ENCODE measurements around the gene BMPR1B. TPM values are rescaled to one million over a fixed set of nuclear protein-coding genes. Genes with fewer than 3 reads are reported as not detected.

Gene BMPR1B
- total and polyA plus RNA-seq, 2 donors: 0.13 to 1.7 TPM

- WGBS: 82% methylated on average over 1 of the region's 1 CpG
- Histone ChIP-seq H3K36me3 (ENCODE audit: insufficient read depth) (no peaks in the 10 kb centered on the region), H3K27ac (ENCODE audit: low read depth) (no peak overlapping the region), H3K4me1 (ENCODE audit: insufficient read depth) (no peaks in the 10 kb centered on the region), H3K4me3 (ENCODE audit: low read depth, low read length) (no peak overlapping the region)
- DNase-seq (ENCODE audit: extremely low spot score): no peak
These were observed 16.5 kb upstream of the BMPR1B start for GRCh38 chr4:94741304-94741703.

DNA sequence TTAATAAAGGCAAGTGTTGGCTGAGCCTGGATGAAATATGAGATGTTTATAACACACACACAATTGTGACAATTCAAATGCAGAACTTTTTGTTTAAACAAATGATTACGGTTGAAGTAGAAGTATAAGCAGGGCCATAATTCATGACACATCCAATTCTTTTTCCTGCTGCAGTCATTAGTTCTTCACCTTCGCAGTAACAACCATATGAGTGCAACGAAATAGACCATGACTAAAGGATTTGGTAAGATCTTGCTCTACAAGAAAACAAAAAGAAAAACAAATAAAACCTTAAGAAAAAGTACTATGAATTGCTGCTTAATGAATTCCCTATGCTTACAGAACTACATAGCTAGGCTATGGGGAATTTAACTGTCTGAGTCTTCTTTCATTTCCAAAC lies 13.9 kb upstream of the BMPR1B start:
- 53% methylated on average over 3 of the region's 3 CpGs for WGBS
- no peak for DNase-seq (ENCODE audit: extremely low spot score)
- Histone ChIP-seq H3K27ac (ENCODE audit: low read depth) (no peak overlapping the region), H3K4me1 (ENCODE audit: insufficient read depth) (no peaks in the 10 kb centered on the region), H3K36me3 (ENCODE audit: insufficient read depth) (no peaks in the 10 kb centered on the region), H3K4me3 (ENCODE audit: low read depth, low read length) (no peak overlapping the region)

GRCh38 chr4:94744850-94745249 lies 12.9 kb upstream of the BMPR1B start:
- 100% methylated on average over 1 of the region's 1 CpG for WGBS
- Histone ChIP-seq H3K4me1 (ENCODE audit: insufficient read depth) (no peaks in the 10 kb centered on the region), H3K27ac (ENCODE audit: low read depth) (no peak overlapping the region), H3K4me3 (ENCODE audit: low read depth, low read length) (no peak overlapping the region), H3K36me3 (ENCODE audit: insufficient read depth) (no peaks in the 10 kb centered on the region)
- no peak for DNase-seq (ENCODE audit: extremely low spot score)

- DNase-seq (ENCODE audit: extremely low spot score): no peak
- Histone ChIP-seq H3K4me3 (ENCODE audit: low read depth, low read length) (no peak overlapping the region), H3K36me3 (ENCODE audit: insufficient read depth) (no peaks in the 10 kb centered on the region), H3K27ac (ENCODE audit: low read depth) (no peak overlapping the region), H3K4me1 (ENCODE audit: insufficient read depth) (no peaks in the 10 kb centered on the region)
- 81% methylated on average over 3 of the region's 3 CpGs for WGBS
These were observed 11.0 kb upstream of the BMPR1B start for GRCh38 chr4:94746746-94747145.

DNA sequence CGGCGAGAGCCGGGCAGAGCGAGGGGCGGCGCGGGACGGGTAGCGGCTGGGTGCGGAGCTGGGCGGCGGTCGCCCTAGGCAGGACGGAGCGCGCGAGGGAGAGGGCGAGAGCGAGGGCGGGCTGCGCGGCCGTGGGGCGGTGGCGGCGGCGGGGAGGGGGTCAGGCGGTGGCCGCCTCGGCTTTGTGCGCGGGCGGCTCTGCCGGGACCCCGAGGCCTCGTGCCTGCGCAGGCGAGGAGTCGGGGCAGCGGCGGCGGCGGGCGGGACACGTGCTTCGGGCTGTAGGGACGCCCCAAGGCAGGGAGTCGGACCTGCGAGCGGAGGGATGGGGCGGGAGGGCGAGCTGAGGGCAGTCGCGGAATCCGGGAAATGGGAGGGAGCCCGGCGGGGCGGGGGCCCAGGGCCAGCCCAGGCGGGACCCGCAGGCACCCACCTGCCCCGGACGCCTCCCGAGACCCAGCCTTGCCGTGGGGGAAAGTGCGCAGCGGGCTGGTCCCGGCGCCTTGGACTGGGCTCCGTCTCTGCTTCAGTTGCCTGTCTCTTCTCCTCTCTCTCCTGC lies 465 bp downstream of the BMPR1B start:
- WGBS: under 1% methylated on average over 68 of the region's 69 CpGs
- no peak overlapping the region for H3K27ac ChIP-seq (ENCODE audit: low read depth)
- H3K4me1 ChIP-seq (ENCODE audit: insufficient read depth): peaks cover 2% of the 10 kb centered on the region

DNA sequence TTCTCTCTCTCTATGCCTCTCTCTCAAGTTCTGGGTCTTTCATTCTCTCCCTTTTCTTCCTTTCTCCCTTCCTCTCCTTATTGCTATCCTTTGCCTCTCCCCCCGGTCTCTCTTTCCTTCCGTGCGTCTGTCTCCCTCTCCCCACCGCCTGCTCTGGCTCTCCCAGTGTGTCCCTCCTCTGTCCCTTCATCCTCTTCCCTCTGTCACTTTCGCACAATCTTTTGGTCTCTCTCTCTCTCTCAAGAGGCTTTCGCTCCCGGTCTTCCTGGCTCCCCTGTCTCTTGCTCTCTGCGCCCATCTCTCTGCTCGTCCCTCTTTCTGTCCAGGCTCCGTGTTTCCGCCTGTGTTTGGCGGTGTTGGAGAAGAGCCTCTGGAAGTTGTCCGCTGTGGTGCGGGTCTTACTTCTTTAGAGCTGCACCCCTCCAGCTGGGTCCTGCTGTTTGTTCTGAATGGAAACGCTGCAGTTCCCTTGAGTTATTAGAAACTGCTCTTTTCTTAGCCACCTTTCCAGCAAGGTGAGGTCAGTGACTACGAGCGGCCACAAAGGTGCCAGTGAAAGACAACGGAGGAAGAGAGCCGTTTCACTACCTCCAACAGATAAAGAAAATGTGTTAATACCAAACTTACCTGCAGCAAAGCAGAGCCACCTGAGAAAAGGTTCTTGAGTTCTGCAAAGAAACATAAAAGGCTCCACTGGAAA lies 1.1 kb downstream of the BMPR1B start:
- 35% methylated on average over 19 of the region's 19 CpGs for WGBS
- H3K4me3 ChIP-seq (ENCODE audit: low read depth, low read length): peak overlapping the region; percentile 56
- no peak overlapping the region for H3K27ac ChIP-seq (ENCODE audit: low read depth)
- no peak for DNase-seq (ENCODE audit: extremely low spot score)
- H3K36me3 ChIP-seq (ENCODE audit: insufficient read depth): no peaks in the 10 kb centered on the region
- peaks cover 2% of the 10 kb centered on the region for H3K4me1 ChIP-seq (ENCODE audit: insufficient read depth)

More for the DNA sequence above, 465 bp downstream of the BMPR1B start:
- DNase-seq (ENCODE audit: extremely low spot score): no peak
- Histone ChIP-seq H3K4me3 (ENCODE audit: low read depth, low read length) (peak overlapping the region; percentile 56), H3K36me3 (ENCODE audit: insufficient read depth) (no peaks in the 10 kb centered on the region)

- DNase-seq (ENCODE audit: extremely low spot score): no peak
These were observed 2.0 kb downstream of the BMPR1B start for GRCh38 chr4:94759767-94760211.

GRCh38 chr4:94762326-94762725 lies 4.6 kb downstream of the BMPR1B start:
- Histone ChIP-seq H3K27ac (ENCODE audit: low read depth) (no peak overlapping the region), H3K4me1 (ENCODE audit: insufficient read depth) (peaks cover 2% of the 10 kb centered on the region), H3K36me3 (ENCODE audit: insufficient read depth) (no peaks in the 10 kb centered on the region), H3K4me3 (ENCODE audit: low read depth, low read length) (no peak overlapping the region)
- no peak for DNase-seq (ENCODE audit: extremely low spot score)
- WGBS: 90% methylated on average over 4 of the region's 4 CpGs

More at GRCh38 chr4:94759767-94760211, 2.0 kb downstream of the BMPR1B start:
- Histone ChIP-seq H3K4me1 (ENCODE audit: insufficient read depth) (peaks cover 2% of the 10 kb centered on the region), H3K36me3 (ENCODE audit: insufficient read depth) (no peaks in the 10 kb centered on the region), H3K4me3 (ENCODE audit: low read depth, low read length) (no peak overlapping the region), H3K27ac (ENCODE audit: low read depth) (no peak overlapping the region)
- WGBS: 82% methylated on average over 1 of the region's 1 CpG

DNA sequence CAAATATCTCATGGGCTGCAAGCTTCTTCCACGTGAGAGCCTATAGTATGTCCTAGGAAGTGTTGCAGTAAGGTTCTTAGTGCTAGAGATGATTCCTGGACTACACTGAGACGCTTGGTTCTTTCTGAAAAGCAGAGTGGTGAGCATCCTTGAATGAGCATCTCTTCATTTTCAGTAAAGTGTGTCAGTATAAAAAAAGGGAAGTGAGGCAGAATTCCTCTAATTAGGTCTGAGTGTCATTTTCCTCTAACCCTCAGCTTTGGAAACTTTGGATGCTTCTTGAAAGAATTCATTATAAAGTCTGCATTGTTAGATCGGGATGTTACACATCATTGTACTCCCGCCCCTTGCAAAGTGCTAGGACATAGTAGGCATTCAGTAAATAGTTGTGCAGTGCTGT lies 5.2 kb downstream of the BMPR1B start:
- 57% methylated on average over 4 of the region's 4 CpGs for whole genome bisulfite sequencing
- Histone ChIP-seq H3K27ac (ENCODE audit: low read depth) (no peak overlapping the region), H3K4me3 (ENCODE audit: low read depth, low read length) (no peak overlapping the region), H3K4me1 (ENCODE audit: insufficient read depth) (peaks cover 2% of the 10 kb centered on the region), H3K36me3 (ENCODE audit: insufficient read depth) (no peaks in the 10 kb centered on the region)
- DNase-seq (ENCODE audit: extremely low spot score): no peak

DNA sequence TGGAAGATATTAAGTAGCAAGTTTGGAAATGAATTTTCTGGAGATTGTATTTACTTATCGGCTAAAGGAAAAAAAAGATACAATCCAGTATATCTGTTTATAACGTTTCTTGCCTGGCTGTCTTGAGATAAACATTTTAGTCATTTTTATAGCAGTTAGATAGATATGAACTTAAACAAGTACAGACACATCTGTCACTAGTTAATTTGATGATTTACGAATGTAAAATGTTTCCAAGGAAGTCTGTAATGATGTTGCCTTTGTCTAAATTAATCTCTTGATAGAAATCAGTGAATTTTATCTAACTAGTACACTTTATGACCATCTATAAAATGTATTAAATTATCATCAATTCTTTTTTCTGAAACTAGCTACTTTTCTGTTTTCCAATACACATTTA lies 5.7 kb downstream of the BMPR1B start:
- no peaks in the 10 kb centered on the region for H3K36me3 ChIP-seq (ENCODE audit: insufficient read depth)
- 25% methylated on average over 3 of the region's 3 CpGs for WGBS
- H3K27ac ChIP-seq (ENCODE audit: low read depth): no peak overlapping the region
- no peaks in the 10 kb centered on the region for H3K4me1 ChIP-seq (ENCODE audit: insufficient read depth)
- DNase-seq (ENCODE audit: extremely low spot score): no peak
- no peak overlapping the region for H3K4me3 ChIP-seq (ENCODE audit: low read depth, low read length)

GRCh38 chr4:94764069-94764468 lies 6.3 kb downstream of the BMPR1B start:
- Histone ChIP-seq H3K36me3 (ENCODE audit: insufficient read depth) (no peaks in the 10 kb centered on the region), H3K4me1 (ENCODE audit: insufficient read depth) (no peaks in the 10 kb centered on the region), H3K4me3 (ENCODE audit: low read depth, low read length) (no peak overlapping the region), H3K27ac (ENCODE audit: low read depth) (no peak overlapping the region)
- WGBS: 70% methylated on average over 2 of the region's 2 CpGs
- no peak for DNase-seq (ENCODE audit: extremely low spot score)

DNA sequence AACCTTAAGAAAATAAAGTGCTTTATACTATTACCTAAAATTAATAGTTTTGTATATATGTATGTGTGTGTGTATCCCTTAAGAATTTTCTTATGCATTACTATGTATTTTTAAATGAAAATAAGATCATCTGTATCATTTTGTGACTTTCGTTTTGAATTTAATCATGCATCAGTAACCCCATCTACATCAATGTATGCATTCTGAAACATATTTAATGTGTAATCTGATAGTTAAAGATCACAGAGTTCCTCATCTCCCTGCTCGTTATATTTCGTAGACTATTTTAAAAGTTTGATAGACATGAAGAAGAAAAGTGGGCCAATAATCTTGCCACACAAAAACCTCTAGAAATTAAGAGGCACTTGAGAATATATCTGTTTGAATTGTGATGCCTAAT lies 7.4 kb downstream of the BMPR1B start:
- no peaks in the 10 kb centered on the region for H3K36me3 ChIP-seq (ENCODE audit: insufficient read depth)
- WGBS: 73% methylated on average over 3 of the region's 3 CpGs
- H3K4me1 ChIP-seq (ENCODE audit: insufficient read depth): no peaks in the 10 kb centered on the region
- no peak overlapping the region for H3K4me3 ChIP-seq (ENCODE audit: low read depth, low read length)
- no peak for DNase-seq (ENCODE audit: extremely low spot score)
- no peak overlapping the region for H3K27ac ChIP-seq (ENCODE audit: low read depth)

DNA sequence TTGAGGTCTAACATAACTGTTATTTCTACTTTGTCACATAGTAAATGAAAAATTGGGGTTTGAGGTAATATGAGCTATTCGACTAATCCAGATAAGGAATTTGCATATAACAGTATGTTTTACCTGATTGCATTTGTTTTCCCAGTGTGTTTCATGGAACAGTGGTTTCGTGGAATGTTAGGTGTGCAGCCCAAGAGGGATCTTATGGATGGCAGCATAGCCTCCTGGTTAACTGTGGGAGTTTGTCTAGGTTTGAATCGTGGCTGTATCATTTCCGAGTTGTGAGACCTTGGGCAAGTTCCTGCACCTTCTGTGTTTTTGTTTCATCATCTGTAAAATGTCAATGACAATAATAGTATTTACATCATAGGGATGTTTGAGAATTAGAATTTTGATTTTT lies 7.9 kb downstream of the BMPR1B start:
- no peaks in the 10 kb centered on the region for H3K36me3 ChIP-seq (ENCODE audit: insufficient read depth)
- no peak overlapping the region for H3K27ac ChIP-seq (ENCODE audit: low read depth)
- H3K4me1 ChIP-seq (ENCODE audit: insufficient read depth): no peaks in the 10 kb centered on the region
- no peak overlapping the region for H3K4me3 ChIP-seq (ENCODE audit: low read depth, low read length)
- 76% methylated on average over 4 of the region's 4 CpGs for WGBS
- DNase-seq (ENCODE audit: extremely low spot score): no peak

GRCh38 chr4:94766856-94767255 lies 9.1 kb downstream of the BMPR1B start:
- no peak overlapping the region for H3K27ac ChIP-seq (ENCODE audit: low read depth)
- 70% methylated on average over 3 of the region's 3 CpGs for WGBS
- no peak for DNase-seq (ENCODE audit: extremely low spot score)
- no peak overlapping the region for H3K4me3 ChIP-seq (ENCODE audit: low read depth, low read length)
- no peaks in the 10 kb centered on the region for H3K36me3 ChIP-seq (ENCODE audit: insufficient read depth)
- H3K4me1 ChIP-seq (ENCODE audit: insufficient read depth): no peaks in the 10 kb centered on the region
